GM18519 (cell line): ENCODE data around the gene ZNF414.
"Not testable (repeated sequence)": the region's sequence is repeated elsewhere in the genome, so short reads cannot be mapped to it uniquely, and the experiment has no call there.

ENCODE experiments used
- ATAC-seq: cut with Tn5 transposase; IDR thresholded peaks from one replicate; pipeline ENCODE4 v1.9.1; 2021; ENCODE audit warnings: mild to moderate bottlenecking, moderate library complexity; ENCODE audit not compliant: unreplicated experiment, low FRiP score

ZNF414 gene, protein sequence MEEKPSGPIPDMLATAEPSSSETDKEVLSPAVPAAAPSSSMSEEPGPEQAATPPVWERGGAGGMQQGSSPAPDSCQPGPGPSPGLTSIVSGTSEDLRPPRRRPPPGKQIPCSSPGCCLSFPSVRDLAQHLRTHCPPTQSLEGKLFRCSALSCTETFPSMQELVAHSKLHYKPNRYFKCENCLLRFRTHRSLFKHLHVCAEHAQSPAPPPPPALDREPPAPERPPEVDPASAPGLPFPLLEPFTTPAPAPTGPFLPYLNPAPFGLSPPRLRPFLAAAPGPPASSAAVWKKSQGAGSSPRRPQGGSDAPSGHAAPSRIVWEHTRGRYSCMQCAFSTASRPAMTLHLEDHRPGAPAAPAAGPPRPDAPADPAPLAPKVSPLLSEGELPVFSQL

DNA sequence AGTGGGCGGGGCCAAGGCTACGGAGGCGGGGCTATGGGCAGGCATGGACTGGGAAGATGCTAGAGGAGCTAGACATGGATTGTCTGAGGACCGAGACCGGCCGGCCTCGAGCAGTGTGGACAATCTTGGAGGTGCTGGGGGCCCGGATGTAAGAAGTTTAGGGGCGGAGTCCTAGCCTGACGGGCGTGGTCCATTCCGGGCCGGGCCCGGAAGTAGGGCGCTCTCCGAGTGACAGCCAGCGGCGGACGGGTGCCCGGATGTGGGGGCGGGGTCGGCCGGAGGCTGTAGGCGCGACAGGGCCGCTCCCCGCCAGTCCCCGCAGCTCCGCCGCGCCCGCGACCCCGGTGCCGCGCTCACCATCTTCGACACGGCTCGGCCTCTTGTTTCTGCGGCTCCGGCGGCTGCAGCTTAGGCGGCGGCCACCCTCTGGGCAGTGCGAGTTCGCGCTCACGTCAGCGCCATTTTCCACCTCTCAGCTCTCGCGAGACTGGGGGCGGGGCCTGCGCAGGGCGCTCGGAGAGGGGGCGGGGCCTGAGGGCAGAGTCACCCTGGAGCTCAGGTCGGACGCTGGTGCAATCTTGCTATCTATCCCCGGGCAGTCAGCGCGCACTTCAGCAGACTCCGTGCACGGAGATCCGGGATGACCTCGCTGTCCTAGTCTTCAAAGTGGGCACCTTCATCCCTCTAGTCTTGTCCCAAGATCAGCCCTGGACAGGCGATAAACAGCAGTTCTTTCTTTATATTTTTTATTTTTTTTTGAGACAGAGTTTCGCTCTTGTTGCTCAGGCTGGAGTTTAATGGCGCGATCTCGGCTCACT, at the start of gene ZNF414:
Gene ZNF414, minus strand, starts transcription at position 481 of the 818 bp plus-strand sequence. Its CDS starts 121 bp downstream, at position 360.
- peak; percentile 75 for ATAC-seq

DNA sequence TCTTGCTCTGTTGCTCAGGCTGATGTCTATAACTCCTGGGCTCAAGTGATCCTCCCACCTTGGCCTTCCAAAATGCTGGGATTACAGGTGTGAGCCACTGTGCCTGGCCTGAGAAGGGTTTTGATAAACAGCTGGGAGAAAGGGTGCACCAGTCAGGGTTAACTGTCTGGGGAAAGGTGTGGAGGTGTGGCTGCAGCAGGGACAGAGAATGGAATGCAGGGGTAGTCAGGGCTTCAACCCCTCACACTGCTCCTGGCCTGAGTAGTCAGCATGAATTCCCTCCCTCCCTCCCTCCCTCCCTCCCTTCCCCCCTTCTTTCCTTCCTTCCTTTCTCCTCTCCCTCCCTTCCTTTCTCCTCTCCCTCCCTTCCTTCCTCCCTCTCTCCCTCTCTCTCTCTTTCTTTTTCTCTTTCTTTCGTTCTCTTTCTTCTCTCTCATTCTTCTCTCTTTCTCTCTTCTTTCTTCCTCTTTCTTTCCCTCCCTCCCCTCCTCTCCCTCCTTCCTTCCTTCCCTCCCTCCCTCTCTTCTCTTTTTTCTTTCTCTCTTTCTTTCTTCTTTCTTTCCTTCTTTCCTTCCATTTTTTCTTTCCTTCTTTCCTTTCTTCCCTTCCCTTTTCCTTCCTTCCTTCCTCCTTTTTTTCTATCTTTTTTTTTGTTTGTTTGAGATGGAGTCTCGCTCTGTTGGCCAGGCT, 47.3 kb upstream of the ZNF414 start:
- ATAC-seq = no peak

DNA sequence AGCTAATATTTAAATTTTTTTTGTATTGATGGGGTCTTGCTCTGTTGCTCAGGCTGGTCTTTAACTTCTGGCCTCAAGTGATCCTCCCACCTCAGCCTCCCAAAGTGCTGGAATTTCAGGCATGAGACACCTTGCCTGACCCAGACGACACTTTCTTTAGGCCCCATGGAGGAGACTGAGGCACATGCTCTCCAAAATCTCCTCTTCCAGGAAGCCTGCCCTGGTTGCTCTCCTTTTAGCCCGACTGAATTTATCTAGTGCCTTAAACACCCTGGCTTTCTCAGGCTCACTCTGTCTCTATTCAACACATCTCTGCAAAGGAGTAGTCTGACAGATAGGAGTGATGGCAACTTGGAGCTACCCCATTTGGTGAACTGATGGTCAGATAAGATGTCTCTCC, 44.4 kb upstream of the ZNF414 start:
- no peak for ATAC-seq

DNA sequence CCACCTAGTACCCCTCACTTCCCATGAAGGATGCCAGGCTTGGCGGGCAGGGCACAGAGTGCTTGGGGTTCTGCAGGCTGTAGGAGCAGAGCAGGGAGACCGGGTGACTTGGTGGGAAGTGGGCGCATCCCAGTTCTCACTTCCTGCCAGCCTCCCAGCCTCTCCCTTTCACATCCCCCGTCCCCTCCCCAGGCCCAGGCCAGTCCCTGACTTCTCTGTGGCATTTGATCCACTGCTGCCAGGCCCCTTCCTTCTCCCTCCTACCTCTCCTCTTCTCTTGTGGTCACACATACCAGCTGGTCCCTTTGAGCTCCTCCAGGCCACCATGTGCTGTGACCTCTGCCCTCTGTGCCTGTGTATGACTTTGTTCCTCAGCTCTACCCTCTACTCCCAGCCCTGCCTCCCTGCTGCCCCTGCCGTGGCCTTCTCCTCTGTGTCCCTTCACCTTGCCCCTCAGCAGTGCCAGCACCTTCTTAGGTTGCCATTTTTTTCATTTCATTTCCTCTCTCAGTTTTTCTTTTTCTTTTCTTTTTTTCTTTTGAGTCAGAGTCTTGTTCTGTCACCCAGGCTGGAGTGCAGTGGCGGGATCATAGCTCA, 43.8 kb upstream of the ZNF414 start:
- ATAC-seq = no peak

DNA sequence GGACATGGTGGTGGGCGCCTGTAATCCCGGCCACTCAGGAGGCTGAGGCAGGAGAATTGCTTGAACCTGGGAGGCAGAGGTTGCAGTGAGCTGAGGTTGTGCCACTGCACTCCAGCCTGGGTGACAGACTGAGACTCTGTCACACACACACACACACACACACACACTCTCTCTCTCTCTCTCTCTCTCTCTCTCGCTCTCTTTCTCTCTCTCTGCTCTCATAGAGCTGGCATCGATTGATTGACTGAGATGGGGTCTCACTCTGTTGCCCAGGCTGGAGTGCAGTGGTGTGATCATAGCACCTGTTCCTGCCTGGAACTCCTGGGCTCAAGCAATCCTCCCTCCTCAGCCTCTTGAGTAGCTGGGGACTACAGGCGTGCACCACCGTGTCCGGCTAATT, 39.8 kb upstream of the ZNF414 start:
- not testable (repeated sequence) for ATAC-seq

DNA sequence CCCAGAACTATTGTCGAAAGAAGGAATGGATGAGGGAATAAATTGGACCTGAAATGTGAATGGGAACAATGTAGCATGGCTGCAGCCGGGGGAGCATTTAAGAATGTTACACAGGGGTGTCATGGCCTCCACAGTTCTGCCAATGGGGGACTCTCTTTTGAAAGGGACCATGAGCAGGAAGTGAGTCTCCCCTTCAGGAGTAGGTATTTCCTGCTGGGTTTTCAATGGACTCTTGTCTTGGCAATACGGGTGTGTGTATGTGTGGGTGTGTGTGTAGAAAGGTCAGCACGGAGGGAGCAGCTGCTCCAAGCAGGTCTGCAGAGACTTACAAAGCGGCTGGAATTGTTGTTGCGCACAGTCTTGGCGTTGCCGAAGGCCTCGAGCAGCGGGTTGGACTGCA, 38.8 kb upstream of the ZNF414 start:
- no peak for ATAC-seq

DNA sequence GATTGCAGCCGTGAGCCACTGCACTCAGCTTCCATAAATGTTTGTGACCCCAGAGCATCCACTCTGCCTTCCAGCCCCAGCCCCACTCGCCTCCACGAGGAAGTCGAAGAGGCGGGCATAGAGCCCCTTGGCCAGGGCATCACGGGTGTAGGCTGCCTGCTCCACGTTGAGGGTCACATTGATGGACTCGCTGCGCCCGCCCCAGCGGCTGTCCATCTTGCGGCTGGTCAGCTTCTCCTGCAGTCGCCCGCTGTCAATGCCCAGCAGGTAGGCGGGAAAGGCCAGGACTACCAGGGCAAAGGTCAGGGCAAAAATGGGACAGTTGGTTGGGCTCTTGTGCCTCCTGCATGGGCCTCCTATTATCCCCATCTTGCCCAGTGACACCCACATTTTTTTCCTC, 36.1 kb upstream of the ZNF414 start:
- ATAC-seq = no peak

DNA sequence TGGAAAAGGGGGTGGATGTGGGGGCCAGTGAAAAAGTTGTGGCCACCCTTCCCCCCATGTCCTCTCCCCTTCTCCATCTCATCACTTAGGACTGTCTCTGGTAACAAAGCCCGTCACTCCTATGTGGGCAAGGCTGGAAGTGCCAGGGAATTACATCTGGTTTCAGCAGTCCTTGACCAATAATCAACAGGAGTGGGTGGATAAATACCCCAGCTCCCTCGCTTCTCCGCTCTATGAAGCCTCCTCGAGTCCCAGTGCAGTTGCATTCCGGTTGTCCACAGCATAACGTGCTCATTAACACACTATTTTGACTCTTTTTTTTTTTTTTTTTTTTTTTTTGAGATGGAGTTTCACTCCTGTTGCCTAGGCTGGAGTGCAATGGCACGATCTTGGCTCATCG, 31.8 kb upstream of the ZNF414 start:
- no peak for ATAC-seq

DNA sequence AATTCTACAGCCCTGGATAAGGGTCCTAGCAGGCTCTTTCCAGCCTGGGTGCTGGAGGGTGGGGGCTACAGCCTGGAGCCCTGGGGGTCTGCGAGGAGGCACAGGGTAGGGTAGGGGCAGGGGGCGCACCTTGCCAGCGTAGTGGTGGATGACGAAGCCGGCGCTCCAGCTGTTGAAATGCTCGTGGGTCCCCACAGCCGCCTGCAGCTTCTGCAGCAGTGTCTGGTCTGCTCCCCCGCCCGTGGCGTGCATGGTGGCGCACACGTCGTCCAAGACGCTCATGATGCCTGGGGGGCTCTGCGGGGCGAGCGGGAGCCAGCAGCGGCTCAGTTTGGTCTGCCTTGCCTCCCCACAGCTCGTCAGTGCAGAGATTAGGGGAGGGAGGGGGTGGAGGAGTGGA, 30.2 kb upstream of the ZNF414 start:
- ATAC-seq = no peak

DNA sequence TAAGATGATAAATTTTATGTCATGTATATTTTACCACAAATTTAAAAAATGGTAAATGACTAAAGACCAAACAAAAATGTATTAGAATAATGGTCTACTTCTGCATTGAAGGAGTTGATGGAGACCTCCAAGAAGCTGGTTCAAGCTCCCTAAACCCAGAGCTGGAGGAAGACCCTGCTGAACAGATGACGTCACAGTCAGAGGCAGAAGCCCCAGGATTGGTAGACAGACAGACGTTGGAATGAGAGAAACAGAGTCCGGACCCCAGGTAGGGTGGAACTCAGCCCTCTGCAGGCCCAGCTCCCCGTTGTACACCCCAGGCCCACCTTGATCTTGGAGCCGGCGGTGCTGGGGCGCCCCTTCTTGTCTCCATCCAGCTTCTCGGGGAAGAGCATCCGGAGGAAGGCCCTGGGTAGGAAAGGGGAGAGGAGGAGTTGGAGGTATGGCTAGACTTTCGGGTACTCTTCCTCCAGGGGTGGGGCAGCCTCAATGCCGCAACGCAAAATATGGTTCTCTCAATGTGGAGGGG, 25.7 kb upstream of the ZNF414 start:
- no peak for ATAC-seq

DNA sequence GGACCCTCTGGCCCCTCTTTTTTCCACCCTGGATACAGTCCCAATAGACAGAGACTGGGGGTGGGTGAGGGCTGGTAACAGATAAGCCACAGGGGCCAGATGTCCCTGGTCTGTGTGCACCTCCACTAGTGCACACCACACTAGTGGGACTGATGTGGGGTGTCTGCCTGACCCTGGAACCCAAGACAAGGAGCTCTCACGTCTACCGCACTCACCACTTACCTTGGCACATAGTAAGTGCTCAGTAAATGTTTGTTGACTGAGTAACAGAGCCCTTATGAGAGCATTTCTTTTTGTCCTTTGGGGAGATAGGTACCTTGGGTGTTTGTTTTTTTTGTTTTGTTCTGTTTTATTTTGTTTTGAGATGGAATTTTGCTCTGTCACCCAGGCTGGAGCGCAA, 23.1 kb upstream of the ZNF414 start:
- no peak for ATAC-seq

DNA sequence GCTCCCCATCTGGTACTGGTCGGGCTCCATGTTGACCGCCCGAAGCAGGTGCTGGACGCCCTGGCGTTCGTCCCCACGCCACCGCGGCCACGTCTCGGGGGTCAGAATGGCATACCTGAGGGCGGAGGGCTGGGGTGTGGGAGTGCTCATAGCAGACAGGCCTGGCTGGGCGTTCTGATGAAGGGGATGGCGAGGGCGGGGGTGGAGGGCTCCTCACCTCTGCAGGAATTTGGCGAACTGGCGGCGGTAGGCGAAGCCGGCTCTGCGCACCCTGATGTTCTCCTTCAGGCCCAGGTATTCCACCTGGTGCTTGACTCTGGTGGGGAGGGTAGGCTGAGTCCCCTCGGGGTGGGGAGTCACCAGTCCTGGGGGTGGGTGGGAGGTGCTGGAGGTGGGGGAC, 22.3 kb upstream of the ZNF414 start:
- no peak for ATAC-seq

DNA sequence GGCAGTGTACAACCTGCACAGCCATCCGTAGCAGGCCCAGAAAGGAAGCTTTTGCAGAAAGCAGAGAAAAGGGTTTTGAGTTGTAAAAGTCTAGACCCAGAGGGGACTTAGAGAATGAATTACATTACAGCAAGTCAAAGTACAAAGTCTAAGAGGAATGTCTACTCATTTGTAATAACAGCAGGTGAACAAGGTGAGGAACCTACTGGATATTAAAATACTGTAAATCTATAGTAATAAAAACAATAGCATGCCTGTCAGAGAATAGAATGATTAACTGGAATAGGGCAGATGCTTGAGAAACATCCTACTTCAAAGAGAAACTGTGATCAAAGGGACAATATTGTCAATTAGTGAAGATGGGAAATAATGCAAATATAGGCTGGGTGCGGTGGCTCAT, 18.3 kb upstream of the ZNF414 start:
- no peak for ATAC-seq

DNA sequence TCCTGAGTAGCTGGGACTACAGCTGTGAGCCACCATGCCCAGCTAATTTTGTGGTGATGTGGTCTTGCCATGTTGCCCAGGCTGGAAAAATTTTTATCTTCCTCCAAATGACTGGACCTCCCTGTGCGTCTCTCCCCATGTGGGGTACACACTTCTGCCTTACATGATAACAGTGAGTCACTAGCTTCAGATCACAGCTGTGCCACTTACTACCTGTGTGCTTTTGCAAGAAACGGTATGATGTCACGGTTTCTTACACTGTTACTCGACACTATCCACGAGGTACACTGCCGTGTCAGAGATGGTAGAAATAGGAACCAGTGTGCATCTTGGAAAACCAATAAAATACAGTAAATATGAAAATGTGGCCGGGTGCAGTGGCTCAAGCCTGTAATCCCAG, 17.5 kb upstream of the ZNF414 start:
- ATAC-seq = no peak

DNA sequence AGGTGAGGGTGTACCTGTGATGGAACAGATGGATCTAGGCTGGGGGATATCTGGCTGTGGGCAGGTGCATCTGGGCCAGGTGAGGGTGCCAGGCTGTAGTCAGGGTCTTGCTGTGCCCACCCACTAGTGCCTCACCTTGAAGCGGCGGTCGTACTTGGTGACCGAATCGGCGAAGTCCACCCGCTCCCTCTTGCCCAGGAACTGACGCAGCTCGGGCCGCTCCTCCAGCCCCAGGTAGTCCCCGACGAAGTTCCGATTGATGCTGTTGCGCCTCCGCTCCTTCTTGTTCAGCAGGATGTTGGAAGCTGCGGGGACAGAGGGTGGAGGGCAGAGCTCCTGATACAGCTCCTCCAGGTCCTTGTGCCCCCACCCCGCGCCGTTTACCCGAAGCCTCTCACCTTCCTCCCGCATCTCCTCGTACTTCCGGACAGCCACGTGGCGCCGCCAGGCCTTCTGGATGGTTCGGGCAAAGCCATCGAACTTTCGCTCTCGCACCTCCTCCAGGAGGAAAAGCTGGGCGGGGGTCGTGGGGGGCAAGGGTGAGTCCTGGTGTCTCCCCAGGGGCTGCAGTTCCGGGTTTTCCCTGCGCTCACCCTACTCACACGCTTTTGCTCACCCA, 16.2 kb upstream of the ZNF414 start:
- no peak for ATAC-seq

DNA sequence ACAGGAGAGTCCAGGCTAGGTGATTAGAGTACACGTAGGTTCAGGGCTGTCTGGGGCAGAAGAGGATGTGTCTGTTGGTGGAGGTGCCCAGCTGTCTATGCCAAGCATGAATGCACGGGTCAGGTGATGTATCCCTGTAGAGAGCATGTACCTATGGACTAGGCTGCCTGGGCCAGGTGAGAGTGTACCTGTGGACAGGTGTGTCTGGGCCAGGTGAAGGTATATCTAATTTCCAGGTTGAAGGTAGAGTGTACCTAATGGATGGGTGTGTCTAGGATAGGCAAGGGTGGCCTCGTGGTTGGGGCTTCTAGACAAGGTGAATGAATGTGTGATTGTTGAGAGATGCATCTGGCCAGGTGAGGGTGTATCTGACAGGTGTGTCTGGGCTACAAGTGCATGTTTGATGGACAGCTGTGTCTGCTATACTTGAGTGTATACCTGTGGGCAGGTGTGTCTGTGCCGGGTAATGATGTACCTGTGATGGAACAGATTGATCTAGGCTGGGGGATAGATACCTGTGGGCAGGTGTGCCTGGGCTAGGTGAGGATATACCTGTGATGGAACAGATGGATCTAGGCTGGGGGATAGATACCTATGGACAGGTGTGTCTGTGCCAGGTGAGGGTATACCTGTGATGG, 15.5 kb upstream of the ZNF414 start:
- no peak for ATAC-seq

DNA sequence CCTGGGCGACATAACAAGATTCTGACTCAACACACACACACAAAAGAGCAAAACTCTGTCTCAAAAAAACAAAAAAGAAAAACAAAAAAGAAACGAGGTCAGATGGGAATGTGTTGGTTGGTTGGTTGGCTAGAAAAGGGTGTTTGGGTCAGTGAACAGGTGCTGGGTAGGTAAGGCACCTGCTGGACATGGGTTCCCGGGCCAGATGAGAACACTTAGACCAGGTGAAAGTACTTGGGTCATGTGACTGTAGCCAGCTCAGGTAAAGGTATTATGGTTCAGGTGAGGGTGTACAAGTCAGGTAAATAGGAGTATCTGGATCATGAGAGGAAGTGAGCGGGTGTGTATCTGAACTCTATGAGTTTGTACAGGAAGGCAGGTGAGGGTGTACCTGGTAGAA, 14.5 kb upstream of the ZNF414 start:
- no peak for ATAC-seq

DNA sequence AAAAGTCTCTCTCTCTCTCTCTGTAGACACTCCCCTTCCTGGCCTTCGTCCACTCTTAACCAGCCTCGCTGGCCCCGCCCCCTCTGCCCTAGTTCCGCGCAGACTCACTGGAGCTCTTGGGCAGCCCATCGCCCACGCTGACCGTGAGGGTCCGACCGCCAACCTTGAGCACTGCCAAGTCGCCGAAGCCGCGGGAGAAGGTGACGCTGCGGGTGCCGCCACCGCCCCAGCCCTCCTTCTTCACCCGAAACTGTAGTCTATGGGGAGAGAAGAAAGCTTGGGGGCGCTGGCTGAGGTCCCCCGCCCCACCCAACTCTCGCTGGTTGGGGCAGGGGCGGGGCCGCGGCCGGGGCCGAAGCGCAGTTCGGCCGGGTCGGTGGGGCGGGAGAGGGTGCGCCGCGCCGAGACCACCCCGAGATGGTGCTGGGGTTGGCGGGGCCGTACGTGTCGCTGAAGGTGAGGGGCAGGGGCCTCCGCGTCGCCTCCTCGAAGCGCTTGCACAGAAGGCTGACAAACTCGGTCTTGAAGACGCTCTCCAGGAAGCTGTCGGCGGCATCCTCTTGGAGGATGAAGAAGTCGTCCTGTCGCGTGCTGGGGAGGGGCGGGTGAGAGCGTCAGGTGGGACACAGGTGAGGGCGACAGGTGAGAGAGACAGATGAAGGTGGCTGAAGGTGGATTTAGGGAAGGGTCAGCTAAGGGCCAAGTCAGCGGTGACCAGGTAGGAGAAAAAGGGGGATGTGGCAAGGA, 12.6 kb upstream of the ZNF414 start:
- ATAC-seq = no peak

DNA sequence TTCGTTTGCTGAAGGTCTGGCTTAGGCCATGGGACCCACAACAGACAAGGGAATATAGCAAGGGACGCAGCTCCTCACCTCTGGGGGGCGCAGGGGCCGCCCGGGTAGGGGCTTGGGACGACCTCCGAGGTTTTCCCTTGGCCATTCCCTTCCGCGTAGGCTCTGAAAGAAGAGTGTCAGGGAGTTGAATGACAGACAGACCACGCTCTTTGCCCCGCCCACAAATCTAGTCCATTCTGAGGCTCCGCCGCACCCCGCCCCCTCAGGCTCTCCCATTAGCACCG, 11.4 kb upstream of the ZNF414 start:
- ATAC-seq = no peak
